Retinal pigment epithelial cell (primary cell): ENCODE measurements around the gene ZDHHC8.

Source experiments
- DNase-seq: peaks from one replicate; pipeline ENCODE4 v3.0.0-alpha.2; 2010; ENCODE audit warnings: low read depth
- H3K4me3 ChIP-seq: 2 replicates; pipeline ENCODE4 v1.5.1; 2011; ENCODE audit warnings: mild to moderate bottlenecking, low read length, control low read depth, moderate library complexity
- TF ChIP-seq, protein P1 (sequence below): conservative IDR thresholded peaks from 2 replicates; pipeline ENCODE4 v1.5.1; 2011; ENCODE audit warnings: low read depth, low read length, control low read depth, inconsistent platforms

Gene ZDHHC8

DNA sequence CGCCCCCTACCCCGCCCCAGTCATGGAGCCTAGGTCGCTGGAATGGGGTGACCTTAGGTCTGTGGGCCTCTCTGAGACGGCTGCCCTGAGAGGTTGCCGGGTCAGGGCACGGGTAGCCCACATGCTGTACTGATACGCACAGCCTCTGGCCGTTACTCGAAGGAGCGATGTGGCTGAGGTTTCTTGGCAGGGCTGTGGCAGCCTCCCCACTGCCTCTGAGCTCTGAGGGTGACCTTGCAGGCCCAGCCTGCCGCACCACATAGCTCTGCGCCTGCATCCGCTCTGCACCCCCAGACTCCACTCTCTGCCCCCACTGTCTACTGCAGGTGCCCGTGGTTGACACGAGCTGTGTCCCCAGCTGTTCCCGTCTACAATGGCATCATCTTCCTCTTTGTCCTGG lies 7.3 kb downstream of the ZDHHC8 start:
- H3K4me3 ChIP-seq = no peak overlapping the region
- DNase-seq = no peak
- TF ChIP-seq, protein P1, sequence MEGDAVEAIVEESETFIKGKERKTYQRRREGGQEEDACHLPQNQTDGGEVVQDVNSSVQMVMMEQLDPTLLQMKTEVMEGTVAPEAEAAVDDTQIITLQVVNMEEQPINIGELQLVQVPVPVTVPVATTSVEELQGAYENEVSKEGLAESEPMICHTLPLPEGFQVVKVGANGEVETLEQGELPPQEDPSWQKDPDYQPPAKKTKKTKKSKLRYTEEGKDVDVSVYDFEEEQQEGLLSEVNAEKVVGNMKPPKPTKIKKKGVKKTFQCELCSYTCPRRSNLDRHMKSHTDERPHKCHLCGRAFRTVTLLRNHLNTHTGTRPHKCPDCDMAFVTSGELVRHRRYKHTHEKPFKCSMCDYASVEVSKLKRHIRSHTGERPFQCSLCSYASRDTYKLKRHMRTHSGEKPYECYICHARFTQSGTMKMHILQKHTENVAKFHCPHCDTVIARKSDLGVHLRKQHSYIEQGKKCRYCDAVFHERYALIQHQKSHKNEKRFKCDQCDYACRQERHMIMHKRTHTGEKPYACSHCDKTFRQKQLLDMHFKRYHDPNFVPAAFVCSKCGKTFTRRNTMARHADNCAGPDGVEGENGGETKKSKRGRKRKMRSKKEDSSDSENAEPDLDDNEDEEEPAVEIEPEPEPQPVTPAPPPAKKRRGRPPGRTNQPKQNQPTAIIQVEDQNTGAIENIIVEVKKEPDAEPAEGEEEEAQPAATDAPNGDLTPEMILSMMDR = no peak

DNA sequence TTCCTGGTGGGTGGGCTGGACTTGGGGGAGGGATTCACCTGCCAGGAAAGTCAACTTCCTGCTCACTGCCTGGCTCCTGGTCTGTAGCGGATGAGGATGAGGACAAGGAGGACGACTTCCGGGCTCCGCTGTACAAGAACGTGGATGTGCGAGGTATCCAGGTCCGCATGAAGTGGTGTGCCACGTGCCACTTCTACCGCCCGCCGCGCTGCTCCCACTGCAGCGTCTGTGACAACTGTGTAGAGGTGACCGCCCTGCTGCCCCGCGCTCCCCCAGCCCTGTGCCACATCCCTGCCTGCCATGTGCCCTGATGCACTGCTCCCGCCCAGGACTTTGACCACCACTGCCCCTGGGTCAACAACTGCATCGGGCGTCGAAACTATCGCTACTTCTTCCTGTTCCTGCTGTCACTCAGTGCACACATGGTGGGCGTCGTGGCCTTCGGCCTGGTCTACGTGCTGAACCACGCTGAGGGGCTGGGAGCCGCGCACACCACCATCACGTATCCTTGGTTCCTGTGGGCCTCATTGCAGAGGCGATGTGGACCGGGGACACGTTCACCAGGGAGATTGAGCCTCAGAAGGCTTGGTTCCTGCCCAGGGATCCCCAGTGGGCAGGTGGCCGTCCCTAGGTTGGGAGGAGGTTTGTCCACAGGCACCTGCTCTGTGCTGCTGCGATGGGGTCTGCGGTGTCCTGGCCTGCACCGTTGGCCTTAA lies 7.9 kb downstream of the ZDHHC8 start:
- no peak for DNase-seq
- TF ChIP-seq, protein P1 = no peak
- H3K4me3 ChIP-seq = no peak overlapping the region

GRCh38 chr22:20140107-20140445 lies 8.5 kb downstream of the ZDHHC8 start:
- TF ChIP-seq, protein P1 = no peak
- H3K4me3 ChIP-seq = no peak overlapping the region

GRCh38 chr22:20140521-20140964 lies 8.9 kb downstream of the ZDHHC8 start:
- no peak for DNase-seq
- H3K4me3 ChIP-seq = no peak overlapping the region
- TF ChIP-seq, protein P1 = no peak

More at GRCh38 chr22:20140107-20140445, 8.5 kb downstream of the ZDHHC8 start:
- DNase-seq = no peak

DNA sequence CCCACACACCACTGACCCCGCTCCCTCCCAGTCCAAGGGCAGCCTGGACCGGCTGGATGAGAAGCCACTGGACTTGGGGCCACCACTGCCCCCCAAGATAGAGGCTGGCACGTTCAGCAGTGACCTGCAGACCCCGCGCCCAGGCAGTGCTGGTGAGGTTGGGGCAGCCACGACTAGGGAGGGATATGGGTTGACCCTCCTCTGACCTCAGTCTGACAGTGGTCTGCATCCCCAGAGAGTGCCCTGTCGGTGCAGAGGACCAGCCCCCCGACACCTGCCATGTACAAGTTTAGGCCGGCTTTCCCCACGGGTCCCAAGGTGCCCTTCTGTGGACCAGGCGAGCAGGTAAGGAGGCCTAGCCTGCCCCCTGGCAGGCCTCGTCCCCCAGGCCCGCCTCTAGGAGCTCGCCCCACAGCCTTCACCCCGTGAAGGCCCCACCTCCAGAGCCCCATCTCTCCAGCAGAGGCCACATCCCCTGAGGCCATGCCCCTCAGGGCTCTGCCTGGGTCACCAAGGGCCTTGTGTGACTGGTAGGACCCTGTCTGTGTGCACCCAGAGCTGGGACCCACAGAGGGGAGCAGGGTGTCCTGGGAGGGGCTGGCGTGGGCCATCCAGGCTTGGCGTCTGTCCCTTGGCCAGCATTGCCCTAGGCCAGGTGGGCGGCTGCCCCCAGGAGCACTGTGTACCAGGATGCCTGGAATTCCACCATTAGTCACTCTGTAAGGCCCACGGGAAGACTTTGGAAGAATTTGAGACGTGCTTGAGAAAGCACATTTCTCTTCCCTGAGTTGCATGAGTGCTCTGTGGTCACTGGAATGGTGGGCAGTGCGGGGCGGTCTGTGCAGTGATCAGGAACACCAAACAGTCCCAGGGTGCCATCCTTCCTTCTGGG lies 9.8 kb downstream of the ZDHHC8 start:
- TF ChIP-seq, protein P1 = no peak
- no peak overlapping the region for H3K4me3 ChIP-seq
- peak; percentile 43 for DNase-seq

GRCh38 chr22:20142711-20143621 lies 11.4 kb downstream of the ZDHHC8 start:
- DNase-seq = no peak
- H3K4me3 ChIP-seq = no peak overlapping the region
- TF ChIP-seq, protein P1 = no peak
